Hematopoietic multipotent progenitor cell treated with erythropoietin and hydrocortisone succinate and interleukin-3 and kit ligand, for 6 days (in vitro differentiated cells): Measurements from ENCODE around the gene GJB4.

Experiments
- DNase-seq: peaks from one replicate; pipeline ENCODE4 v3.0.0-alpha.2; 2015

The GJB4 gene

DNA sequence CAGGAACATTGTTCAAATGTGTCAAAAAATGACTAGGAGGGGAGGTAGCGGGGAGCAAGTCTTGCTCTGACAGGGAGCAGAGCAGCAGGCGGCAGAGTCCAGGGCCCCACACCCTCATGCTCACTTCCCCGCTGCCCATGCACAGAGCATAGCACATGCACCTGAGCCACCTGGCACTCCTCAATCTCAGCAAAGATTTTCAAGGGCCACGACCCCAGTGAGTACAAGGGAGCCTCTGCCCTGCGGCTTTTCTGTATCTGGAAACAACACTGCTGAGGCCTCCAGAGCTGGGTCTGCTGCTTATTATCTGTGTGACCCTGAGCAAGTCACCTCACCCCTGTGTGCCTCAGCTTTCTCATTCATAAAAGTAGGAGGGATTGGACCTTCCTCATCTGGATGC, 20.4 kb downstream of the GJB4 start:
- no peak for DNase-seq

DNA sequence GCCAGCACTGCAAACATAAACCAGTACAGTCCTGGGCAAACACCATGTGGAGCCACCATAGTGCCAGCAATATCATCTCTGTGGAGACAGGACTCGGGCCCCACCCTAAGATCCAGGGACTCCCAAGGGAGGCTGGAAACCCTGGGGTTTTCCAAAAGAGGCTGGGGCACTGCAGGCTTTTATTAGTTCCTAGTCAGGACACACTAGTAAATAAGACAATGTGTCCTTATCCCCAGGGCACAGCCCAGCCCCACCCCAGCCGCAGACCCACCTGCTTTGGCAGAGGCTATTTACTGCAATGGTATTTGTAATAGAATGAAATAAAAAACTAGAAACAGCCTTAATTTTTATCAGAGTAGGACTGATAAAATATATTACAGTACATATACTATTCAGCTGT, 21.0 kb downstream of the GJB4 start:
- no peak for DNase-seq

DNA sequence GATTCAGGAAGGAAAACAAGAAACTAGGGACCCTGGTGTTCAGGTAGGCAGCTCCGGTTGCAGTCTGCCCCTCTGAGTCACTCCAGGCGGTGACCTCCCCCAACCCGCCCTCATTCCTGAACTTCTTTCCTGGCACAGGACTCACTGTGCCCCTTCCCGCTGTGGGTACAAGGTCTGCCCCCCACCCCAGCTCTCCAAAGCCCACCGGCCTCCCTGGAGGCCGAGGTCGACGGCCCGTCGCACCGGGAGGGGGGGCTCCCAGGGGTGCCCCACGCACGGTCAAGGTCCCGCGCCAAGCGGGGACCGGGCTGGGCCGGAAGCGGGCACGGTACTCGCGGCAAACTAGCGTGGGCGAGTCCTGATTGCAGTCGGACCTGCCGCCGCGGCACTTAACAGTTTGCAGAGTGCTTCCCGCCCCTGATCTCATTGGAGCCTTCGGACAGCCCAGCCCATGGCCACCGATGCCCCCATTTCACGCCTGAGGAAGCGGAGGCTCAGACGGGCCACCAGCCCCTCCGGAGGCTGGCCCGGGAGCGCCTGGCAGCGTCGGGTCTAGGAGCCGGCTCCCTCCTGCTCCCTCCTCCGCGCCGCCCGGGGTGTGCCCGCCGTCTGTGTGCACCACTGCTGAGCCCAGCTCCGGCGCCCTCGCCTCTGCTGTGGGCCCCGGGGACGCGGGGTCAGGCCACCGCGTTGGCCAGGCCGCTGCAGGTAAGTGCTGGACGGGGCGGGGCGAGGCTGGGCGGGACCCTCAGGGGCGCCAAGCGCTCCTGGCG, 21.7 kb downstream of the GJB4 start, which contains the start of gene GJB3:
TSS of gene GJB3 (plus strand) at position 144 of the 773 bp plus-strand sequence. CDS start 3,549 bp downstream, outside the sequence.
- DNase-seq, result peak; percentile 25

DNA sequence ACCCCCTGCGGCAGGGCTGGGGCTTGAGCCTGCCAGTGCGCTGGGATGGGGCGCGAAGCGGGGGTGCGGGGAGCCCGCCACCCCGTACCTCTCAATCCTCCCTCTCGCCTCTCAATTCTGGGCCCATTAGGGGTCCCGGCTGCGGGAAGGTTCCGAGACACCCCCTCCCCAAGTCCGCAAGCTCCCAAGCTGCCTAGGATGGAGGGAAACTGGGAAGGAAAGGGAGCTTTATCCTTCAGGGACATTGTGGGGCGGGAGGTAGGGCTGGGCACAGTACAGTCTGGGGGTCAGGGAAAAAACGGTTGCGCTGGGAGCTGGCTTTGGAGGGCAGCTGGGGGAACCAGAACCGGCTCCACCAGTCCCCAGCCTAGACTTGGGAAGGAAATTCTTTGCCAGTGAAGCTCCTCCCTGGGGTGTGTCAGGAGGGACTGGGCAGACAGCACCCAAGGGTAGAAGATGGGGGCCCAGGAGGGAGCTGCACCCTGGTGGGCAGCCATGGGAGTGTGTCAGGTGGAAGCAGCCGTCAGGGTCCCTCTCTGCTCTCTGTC, 22.4 kb downstream of the GJB4 start:
- no peak for DNase-seq

DNA sequence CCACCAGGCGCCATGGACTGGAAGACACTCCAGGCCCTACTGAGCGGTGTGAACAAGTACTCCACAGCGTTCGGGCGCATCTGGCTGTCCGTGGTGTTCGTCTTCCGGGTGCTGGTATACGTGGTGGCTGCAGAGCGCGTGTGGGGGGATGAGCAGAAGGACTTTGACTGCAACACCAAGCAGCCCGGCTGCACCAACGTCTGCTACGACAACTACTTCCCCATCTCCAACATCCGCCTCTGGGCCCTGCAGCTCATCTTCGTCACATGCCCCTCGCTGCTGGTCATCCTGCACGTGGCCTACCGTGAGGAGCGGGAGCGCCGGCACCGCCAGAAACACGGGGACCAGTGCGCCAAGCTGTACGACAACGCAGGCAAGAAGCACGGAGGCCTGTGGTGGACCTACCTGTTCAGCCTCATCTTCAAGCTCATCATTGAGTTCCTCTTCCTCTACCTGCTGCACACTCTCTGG, 25.2 kb downstream of the GJB4 start:
- no peak for DNase-seq

DNA sequence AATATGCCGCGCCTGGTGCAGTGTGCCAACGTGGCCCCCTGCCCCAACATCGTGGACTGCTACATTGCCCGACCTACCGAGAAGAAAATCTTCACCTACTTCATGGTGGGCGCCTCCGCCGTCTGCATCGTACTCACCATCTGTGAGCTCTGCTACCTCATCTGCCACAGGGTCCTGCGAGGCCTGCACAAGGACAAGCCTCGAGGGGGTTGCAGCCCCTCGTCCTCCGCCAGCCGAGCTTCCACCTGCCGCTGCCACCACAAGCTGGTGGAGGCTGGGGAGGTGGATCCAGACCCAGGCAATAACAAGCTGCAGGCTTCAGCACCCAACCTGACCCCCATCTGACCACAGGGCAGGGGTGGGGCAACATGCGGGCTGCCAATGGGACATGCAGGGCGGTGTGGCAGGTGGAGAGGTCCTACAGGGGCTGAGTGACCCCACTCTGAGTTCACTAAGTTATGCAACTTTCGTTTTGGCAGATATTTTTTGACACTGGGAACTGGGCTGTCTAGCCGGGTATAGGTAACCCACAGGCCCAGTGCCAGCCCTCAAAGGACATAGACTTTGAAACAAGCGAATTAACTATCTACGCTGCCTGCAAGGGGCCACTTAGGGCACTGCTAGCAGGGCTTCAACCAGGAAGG, 25.8 kb downstream of the GJB4 start:
- no peak for DNase-seq

DNA sequence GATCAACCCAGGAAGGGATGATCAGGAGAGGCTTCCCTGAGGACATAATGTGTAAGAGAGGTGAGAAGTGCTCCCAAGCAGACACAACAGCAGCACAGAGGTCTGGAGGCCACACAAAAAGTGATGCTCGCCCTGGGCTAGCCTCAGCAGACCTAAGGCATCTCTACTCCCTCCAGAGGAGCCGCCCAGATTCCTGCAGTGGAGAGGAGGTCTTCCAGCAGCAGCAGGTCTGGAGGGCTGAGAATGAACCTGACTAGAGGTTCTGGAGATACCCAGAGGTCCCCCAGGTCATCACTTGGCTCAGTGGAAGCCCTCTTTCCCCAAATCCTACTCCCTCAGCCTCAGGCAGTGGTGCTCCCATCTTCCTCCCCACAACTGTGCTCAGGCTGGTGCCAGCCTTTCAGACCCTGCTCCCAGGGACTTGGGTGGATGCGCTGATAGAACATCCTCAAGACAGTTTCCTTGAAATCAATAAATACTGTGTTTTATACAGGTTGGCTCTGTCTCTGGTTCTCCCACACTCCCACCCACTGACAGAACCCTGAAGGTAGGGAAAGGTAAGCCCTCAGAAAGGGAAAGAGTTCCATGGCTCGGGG, 26.4 kb downstream of the GJB4 start:
- no peak for DNase-seq

DNA sequence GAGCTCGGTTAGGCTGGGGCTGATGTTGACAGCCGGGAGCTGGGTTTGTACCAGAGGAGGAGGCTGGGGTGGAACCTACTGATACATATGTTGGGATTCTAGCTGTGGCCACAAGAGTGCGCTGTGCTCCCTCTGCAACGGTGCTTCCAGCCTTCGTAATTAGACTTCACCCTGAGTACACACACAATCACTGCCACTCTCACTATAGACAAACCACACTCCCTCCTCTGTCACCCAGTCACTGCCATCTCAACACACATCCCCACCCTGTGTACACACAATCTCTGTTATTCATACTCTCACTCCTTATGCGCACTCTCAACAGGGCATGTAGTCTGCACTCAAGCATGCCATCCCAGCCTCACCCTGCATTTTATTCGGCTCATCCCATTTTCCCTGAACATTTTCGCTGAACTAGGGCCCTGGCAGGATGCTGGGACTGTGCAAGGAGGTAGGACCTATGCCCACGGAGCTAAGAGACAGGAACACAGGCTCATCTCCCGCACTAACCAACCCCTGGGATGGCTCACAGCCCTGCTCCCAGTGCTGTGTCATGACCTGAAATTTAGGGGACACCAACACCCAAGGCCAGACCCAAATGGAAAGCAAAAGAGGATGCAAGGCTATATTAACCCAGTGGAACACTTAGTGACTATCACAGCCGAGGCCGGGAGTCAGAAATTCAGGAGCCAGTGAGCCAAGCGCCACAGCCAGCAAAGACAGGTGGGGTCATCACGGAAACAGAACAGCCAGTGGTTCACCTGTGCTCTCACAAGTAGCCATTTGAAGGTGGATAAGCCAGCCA, 27.2 kb downstream of the GJB4 start:
- DNase-seq, result peak; percentile 86

DNA sequence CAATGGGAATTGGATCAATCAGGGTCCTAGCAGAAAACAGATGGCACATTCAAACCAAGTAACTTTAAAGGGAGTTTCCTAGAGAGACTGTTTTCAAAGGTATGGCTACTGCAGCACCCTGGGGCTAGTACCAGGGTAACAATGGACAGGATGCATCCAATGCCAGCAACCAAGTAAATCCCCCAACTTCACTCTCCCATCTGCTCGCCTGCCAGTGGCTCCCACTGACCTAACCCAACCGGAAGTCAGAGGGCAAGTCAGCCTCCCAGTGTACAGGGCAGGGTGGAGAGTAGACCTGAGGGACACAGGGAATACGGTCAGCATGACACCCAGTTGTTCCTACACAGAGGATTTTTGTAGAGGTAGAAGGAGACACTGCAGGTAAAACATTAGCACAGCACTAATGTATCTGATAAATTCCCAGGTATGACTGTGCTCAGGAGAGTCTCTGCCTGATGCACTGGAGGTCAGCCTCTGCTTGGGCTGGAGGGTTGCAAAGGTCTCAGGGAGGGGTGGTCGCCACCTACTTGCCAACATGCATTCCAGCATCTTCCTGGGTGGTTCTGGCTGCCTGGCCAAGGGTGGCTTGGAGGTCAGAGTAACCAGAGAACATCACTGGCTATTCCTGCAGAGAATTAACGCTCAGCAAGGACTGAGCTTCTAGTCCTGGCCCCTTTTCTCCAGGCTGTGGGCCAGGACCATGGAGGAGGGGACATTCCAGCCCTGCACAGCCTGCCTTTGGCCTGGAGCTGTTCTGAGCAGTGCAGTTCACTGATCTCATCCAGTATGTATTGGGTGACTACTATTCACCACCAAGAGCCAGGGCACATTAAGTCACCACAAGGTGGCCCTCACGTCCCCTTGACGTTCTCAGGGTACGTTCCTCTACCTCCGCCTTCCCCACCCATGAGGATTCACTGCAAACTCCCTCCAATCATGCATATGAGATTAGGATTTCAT, 28.2 kb downstream of the GJB4 start:
- peak; percentile 63 for DNase-seq

DNA sequence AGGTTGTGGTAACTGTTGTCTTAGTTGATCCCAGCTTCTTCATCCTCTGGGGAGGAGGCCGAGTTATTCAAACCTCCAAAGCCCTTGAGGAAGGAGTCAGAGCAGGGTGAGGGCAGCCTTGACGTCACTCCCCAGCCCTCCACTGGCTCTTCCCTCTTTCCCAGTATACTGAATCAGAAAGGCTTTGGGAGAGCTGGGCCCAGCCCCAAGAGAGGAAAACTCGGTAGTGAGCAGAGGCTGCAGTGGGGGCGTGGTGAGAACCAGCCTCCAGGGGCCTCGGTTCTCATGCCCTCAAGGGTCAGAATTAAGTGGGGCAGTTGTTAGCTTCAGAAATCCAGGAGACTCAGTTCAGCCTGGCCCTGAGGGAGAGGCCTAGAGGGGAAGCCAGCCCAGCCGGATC, 31.4 kb downstream of the GJB4 start:
- DNase-seq, result no peak

DNA sequence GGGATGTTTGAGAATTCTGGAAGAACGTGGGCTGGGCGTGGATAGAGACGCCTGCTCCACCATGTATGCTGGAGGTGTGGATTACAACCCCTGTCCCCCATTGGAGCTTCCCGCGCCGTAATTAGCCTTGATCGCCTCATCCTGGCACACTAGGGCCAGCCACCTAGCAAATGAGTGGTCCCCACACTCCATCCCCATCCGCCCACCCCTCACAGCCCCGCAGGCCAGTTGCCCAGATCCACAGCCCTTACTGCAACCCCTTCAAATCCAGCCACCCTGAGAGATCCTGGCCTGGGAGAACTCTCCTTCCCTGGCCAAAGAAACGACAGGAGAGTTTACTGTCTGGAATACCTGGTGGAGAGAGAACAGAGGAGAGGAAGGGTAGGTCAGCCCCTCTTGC, 32.9 kb downstream of the GJB4 start:
- DNase-seq, result no peak

DNA sequence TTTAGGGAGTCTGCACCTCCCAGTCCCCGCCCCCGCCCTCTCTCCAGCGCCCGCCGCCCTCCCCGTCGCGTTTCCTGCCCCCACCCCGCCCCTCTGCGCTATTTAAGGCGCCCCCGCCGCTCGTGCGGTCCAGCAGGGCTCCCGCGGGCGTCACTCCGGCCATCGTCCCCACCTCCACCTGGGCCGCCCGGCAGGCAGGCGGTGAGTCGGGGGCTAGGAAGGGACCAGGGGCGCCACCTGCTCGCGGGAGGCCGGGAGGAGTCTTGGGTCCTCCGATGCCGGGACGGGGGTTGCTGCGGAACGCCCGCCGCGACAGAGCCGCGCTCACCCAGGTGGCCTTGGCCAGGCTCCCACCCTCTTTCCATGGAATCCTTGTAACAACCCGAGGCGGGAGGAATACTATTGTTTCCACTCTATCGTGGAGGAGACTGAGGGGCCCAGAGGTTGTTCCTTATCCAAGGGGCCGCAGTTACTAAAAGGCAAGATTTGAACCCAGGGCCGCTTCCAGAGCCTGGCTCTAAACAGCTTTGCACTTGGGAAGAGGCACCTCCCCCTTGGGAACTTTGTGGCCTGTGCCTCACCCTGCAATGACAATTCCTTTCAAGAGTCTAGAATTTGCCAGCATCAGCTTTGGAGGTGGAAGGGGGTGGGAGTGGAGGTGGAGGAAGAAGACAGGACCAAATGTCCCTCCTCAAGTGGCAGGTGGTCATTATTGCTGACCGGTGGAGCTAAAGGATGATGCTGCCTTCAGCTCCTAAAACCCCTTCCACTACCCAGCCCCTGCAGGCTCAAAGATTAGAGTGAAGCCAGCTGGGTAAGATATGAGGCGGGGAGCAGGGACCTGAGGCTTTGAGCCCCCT, 33.6 kb downstream of the GJB4 start, which contains the start of gene GJA4:
TSS of gene GJA4 (plus strand) at position 132 of the 860 bp plus-strand sequence. CDS start 1,215 bp downstream, outside the sequence.
- no peak for DNase-seq

DNA sequence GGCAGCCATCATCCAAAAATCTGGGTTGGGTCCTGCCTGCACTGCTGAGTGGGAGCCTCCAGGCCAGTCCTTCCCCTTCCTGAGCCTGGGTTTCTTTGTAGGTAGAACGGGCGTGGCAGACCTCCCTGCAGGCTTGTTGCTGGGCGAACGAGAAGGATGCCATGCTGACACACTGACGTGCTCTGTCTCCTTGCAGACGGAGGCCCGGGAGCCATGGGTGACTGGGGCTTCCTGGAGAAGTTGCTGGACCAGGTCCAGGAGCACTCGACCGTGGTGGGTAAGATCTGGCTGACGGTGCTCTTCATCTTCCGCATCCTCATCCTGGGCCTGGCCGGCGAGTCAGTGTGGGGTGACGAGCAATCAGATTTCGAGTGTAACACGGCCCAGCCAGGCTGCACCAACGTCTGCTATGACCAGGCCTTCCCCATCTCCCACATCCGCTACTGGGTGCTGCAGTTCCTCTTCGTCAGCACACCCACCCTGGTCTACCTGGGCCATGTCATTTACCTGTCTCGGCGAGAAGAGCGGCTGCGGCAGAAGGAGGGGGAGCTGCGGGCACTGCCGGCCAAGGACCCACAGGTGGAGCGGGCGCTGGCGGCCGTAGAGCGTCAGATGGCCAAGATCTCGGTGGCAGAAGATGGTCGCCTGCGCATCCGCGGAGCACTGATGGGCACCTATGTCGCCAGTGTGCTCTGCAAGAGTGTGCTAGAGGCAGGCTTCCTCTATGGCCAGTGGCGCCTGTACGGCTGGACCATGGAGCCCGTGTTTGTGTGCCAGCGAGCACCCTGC, 34.7 kb downstream of the GJB4 start:
- no peak for DNase-seq

DNA sequence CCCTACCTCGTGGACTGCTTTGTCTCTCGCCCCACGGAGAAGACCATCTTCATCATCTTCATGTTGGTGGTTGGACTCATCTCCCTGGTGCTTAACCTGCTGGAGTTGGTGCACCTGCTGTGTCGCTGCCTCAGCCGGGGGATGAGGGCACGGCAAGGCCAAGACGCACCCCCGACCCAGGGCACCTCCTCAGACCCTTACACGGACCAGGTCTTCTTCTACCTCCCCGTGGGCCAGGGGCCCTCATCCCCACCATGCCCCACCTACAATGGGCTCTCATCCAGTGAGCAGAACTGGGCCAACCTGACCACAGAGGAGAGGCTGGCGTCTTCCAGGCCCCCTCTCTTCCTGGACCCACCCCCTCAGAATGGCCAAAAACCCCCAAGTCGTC, 35.2 kb downstream of the GJB4 start:
- DNase-seq, result no peak

DNA sequence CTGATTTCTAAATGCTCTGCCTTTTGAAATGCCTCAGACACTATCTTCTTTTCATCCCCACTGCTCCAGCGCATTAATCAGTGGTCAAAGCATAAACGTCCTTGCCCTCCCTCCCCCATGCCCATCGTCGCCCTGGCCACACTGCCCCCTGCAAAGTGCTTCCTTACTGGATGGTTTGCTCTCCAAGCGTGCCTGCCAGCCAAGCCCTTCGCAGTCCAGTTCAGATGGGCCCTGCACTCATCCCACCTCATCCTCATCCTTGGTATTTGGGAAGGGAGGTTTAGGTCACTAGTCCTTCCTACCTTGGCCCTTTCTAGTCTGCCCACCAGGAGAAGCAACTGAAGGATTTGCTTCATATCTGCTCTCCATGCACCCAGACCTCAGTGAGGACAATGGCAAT, 36.4 kb downstream of the GJB4 start:
- DNase-seq, result no peak

DNA sequence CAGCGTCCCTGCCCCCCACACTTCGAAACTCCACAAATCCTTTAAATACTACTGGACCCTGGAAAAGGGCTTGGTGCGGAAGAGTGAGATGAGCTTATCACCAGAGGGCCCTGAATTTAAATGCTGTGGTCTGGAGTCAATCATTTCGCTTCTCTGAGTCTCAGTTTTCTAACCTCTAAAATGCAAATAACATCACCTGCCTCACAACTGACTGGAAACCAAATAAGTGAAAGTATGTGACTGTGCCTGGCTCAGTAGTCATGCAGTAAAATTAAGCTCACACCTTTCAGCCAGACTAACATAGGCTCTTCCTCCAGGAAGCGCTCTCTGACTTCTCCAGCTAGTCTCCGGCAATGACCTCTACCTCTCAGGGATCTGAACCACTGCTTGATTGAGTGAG, 37.5 kb downstream of the GJB4 start:
- DNase-seq, result no peak

DNA sequence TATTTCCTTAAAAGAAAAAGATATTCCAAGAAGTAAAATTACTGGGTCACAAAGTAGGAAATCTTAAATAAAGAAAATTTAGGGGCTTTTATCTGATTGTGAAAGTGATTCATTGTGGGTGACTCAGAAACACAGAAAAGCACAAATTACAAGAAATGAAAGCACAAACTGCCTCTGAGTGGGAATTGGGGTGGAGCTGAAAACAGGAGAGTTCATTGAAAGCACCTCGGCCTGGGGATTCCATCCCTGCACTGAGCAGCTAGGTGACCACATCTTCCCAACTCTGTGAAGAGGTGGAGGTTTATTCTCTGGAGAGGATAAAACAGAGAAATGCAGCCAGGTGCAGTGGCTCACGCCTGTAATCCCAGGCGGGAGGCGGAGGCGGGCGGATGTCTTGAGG, 40.7 kb downstream of the GJB4 start:
- DNase-seq, result no peak

DNA sequence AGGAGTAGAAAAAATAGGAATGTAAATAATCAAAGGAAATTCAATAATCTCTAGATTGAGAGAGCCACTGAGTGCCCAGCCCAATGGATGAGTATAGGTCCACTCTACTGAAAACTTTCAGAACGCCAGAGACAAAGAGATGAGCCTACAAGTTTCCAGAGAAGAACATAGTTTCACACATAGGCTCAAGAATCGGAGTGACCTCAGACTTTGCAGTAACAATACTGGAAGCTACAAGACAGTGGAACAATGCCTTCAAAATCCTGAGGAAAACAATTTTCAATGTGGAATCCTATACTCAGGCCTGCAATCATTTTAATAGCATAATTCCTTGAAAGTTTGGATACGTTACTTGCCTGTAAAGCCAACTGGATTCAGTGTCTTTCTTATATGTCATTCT, 44.2 kb downstream of the GJB4 start:
- DNase-seq, result no peak

DNA sequence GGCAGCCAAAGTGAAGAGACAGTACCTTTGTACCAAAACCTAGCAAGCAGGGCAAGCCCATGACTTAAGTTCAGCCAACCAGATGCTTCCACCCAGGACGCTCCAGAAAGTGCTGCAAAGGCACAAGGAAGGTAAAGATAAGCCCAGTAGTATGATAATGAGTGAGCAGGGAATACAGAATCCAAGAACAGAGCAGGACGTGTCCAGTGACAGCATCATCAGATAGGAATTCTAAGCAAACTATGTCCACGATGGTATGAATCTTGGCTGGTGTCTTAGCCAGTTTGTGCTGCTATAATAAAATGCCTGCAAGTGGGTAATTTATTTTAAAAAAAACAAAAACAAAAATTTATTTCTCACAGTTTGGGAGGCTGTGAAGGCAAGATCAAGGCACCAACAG, 46.9 kb downstream of the GJB4 start:
- no peak for DNase-seq
